ENCODE measurements around the gene UBL3. TPM values are rescaled to one million over a fixed set of nuclear protein-coding genes. Genes with fewer than 3 reads are reported as not detected.

UBL3 gene
- total and polyA plus RNA-seq, 2 of the 8 experiments (the other 6 are each of a cell fraction or from before 2014, with no cell fraction given) = 5.3 to 16.1 TPM

DNA sequence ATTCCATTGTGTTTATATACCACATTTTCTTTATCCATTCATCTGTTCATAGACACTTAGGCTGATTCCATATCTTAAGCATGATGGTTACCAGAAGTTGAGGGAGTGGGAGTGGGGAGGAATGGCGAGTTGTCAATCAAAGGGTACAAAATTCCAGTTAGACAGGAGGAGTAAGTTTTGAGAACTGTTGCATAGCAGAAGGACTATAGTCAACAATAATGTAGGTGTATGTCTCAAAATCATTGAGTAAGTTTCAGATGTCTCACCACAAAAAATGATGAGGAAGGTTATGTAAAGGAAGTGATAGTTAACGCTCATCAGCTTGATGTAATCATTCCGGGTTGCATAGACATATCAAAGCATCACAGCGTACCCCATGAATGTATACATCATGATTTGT is 4.6 kb upstream of the UBL3 start (continued):
- TF ChIP-seq HDAC2 (IDR thresholded peaks at IDR 0.05; ENCODE audit: borderline replicate concordance in 1 of 2, low read depth in 2 of 2, low read length in 2 of 2) (no peak), ZNF274 (IDR thresholded peaks at IDR 0.05; ENCODE audit: borderline replicate concordance, extremely low read depth, low read length) (no peak), RBBP5 (IDR thresholded peaks at IDR 0.05; ENCODE audit: borderline replicate concordance, low read depth, low read length) (no peak)
